ENCODE measurements around the gene IFRD2. TPM values are rescaled to one million over a fixed set of nuclear protein-coding genes. Genes with fewer than 3 reads are reported as not detected.
A peak's percentile ranks its signal among the peaks of the same experiment; 100 is the strongest.
"Not testable (repeated sequence)": the region's sequence is repeated elsewhere in the genome, so short reads cannot be mapped to it uniquely, and the experiment has no call there.

The IFRD2 gene
- polyA plus RNA-seq, 3 donors, result 38.6 to 50.0 (median 46.7) TPM

DNA sequence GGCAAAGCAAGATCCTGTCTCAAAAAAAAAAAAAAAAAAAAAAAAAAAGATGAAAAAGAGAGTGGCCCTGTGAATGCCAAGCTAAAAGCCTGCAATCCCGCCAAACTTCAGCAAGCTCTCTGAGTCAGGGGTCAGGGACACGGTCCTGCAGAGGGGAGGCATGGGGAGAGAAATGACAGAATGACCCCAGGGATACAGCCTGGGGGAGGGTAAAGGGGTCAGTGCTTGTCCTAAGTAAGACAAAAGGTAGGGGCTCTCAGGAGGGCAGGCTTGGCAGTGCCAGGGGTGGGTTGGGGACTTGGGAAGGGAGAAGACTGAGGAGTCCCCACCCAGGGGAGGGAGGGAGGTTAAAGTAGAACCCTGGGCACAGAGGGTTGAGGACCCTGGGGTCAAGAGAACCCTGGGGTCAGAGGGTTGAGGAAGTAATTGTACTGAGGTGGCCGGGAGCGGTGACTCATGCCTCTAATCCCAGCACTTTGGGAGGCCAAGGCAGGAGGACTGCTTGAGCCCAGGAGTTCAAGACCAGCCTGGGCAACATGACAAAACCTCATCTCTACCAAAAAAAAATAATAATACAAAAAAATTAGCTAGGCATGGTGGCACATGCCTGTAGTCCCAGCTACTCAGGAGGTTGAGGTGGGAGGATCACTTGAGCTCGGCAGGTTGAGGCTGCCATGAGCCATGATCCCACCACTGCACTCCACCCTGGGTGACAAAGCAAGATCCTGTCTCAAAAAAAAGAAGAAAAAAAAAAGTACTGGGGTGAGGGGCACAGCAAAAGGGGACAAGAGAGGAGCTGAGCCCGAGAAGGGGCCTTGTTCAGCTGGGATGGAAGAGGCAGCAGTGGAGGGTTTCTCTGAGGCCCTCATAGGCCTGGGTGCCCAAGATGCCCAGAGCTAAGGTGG, 28.5 kb downstream of the IFRD2 start:
- DNase-seq (ENCODE audit: extremely low read depth in 1 of 11, low read depth in 9 of 11, low spot score in 4 of 11), result no peak

DNA sequence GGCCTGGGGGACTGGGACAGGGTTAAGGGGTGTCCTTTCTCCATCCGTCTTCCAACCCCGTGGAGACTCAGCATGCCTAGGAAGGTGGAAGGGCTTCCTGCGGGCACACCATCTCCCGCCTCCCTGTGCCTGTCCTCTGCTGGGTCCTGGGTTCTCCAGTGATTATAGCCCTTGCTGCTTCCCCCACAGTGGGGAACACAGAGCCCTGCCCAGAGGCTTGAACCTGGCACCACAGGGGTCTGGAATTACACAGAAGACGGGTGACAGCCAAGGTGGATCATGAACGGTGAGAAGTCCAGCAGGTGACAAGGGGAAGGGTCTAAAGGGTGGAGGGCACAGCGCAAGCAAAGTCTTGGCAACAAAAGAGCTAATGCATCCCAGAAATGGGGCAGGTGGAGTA, 29.5 kb downstream of the IFRD2 start:
- no peak for DNase-seq (ENCODE audit: extremely low read depth in 1 of 11, low read depth in 9 of 11, low spot score in 4 of 11)

DNA sequence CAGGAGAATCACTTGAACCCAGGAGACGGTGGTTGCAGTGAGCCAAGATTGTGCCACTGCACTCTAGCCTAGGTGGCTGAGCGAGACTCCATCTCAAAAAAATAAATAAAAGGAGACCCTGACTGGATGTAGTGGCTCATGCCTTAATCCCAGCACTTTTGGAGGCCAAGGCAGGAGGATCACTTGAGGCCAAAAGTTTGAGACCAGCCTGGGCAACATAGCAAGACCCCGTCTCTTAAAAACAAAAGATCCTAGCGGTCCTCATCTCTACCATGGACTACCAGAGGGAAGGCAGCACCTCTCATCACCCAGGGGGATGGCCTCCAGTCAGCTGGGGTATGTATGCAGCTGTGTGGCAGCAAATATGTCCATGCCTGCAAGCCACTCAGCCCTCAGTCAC, 30.0 kb downstream of the IFRD2 start:
- DNase-seq (ENCODE audit: extremely low read depth in 1 of 11, low read depth in 9 of 11, low spot score in 4 of 11), result not testable (repeated sequence)

DNA sequence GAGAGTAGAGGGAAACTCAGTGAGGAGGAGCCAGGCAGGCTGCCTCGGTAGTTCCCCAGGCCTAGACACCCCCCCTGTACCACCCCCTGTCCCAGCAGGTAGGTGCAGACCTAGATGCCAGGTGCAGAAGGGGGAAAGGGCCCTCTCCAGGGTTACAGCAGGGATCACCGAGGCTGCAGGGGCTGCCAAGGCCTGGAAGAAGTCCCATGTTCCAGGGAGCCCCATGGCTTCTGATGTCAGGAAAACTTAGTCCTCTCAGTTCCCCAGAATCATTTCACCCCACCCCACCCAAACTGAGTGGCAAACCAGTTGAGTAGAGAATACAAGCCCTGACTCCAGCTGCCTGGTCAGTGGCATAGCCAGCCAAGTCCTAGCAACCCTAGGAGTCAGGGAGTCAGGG, 30.7 kb downstream of the IFRD2 start:
- no peak for DNase-seq (ENCODE audit: extremely low read depth in 1 of 11, low read depth in 9 of 11, low spot score in 4 of 11)

DNA sequence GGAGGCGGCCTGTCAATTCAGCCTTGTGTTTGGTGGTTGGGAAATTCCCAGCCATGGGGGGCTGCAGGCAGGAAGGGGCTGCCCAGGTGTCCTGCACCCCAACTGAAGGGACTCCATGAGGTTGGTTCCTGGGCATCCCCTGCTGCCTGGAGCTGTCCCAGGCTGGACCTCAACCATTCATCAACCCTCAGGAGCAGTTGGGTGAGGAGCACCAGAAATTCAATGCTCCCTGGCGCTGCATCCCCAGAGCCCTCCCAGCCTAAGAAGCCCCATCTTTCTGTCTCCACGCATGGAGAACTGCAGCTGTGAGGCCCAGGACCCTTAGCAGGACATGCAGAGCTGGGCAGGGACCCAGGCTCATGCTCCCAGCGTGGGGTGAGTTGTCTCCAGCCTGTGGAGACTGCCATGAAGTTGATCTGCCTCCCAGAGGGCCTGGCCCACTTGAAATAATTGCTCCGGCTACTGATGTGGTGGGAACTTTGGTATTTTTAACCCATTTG, 31.2 kb downstream of the IFRD2 start:
- no peak for DNase-seq (ENCODE audit: extremely low read depth in 1 of 11, low read depth in 9 of 11, low spot score in 4 of 11)

DNA sequence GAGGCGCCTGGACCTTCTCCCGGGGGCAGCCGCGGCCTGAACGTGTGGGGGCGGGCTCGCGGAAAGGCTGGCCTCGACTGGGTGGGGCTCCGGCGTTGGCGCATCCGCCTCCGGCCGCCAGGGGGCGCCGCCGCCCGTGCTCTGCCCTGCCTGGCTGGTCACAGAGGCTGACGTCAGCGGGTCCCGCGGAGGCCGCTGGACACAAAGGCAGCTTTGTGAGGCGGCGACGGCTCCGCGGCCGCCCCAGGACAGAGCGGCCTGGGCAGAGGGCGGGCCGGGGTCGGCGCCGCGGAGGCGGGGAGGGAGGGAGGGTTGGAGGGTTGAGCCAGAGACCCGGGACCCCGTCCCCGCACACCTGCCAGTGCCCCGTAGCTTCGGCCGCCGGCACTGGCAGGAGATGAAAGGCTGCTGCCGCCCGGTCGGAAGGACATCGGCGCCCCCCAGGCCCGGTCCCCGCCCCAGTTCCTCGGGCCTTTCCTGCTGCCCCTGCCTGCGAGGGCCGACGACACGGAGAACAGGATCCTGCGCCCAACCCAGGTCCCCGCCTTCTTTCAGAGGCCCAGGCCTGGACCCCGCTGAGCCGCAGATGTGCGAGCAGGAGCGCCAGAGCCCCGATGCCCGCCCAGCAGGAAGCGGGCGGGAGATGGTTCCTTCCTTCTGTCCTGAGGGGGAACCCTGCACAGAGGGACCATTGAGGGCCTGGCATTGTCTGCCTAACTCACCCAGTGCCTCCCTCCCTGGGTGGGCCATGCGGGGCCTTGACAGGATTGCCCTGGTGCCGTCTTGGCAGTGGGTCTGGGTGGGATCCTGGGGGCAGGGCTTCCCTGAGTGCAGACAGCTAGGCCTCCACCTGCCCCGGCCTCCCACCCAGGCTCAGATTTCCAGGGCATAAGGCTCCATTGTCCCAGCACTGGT, 31.9 kb downstream of the IFRD2 start:
- peak in 10 of 11 donors; percentile 79 to 94 (median 92) for DNase-seq (ENCODE audit: extremely low read depth in 1 of 11, low read depth in 9 of 11, low spot score in 4 of 11)

DNA sequence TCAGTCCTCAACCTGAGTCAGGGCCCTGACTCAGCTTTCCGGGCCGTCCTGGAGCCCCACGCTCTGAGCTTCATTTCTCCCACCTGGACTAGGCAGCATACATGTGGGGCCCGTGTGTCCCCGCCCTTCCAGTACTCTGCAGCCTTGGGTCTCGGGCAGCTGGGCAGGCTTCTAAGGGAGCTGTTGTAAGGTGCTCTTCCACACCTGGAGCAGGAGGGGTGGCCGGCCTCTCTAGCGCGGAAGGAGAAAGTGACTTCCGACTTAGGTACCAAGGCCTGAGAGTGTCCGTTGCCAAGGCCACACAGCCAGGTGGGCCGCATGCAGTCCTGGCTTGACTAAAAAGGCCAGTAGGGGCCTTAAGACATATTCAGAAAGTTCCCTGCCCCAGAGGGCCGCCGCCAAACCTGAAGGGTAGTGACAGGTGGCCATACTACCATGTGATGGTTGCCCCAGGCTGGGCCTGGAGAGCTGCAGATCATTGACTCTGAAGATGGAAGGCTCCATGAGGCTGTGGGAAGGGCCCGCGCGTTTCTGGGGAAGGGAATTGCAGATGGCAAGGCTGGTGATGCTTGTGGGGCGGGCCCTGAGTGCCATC, 32.7 kb downstream of the IFRD2 start:
- no peak for DNase-seq (ENCODE audit: extremely low read depth in 1 of 11, low read depth in 9 of 11, low spot score in 4 of 11)

DNA sequence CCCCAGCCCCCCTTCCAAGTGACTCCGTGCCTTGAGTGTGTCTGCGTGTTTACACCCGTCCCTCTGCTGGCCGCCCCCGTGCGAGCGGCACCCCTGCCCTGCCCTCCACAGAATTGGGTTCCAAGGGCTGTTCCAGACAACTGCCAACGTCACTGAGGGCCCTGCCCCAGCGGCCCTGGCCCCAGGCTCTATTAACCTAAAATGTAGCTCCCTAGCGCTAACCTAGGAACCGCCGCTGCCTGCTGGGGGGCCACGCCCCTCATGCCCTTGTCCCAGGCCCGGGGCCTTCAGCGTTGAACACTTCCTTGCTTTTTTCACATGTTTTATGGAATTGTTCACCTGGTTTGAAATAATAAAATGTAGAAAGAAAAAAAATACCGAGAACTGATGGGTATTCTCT, 33.2 kb downstream of the IFRD2 start:
- no peak for DNase-seq (ENCODE audit: extremely low read depth in 1 of 11, low read depth in 9 of 11, low spot score in 4 of 11)

DNA sequence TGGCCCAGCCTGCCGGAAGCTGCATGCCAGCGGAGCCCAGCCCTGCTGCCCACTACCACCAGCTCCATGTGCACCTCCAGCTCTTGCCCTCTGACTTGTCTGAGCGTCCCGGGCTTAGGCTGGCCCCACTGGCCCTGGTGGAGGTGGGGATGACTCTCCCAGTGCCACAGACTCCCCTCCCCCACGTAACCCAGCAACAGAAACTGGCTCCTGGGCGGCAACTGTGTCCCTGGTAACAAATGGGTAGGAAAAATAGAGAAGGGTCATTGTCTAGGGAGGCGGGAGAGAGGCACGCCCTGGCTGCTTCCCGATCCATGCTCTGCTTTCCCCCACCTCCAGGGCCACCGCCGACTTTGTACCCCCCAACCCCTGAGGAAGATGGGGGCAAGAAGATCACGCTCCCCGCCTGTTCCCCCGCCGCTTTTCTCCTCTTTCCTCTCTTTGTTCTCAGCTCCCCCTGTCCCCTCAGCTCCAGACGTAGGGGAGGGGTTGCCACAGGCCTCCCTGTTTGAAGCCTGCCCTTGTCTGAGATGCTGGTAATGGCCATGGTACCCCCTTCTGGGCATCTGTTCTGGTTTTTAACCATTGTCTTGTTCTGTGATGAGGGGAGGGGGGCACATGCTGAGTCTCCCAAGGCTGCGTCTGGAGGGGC, 34.1 kb downstream of the IFRD2 start:
- no peak for DNase-seq (ENCODE audit: extremely low read depth in 1 of 11, low read depth in 9 of 11, low spot score in 4 of 11)

DNA sequence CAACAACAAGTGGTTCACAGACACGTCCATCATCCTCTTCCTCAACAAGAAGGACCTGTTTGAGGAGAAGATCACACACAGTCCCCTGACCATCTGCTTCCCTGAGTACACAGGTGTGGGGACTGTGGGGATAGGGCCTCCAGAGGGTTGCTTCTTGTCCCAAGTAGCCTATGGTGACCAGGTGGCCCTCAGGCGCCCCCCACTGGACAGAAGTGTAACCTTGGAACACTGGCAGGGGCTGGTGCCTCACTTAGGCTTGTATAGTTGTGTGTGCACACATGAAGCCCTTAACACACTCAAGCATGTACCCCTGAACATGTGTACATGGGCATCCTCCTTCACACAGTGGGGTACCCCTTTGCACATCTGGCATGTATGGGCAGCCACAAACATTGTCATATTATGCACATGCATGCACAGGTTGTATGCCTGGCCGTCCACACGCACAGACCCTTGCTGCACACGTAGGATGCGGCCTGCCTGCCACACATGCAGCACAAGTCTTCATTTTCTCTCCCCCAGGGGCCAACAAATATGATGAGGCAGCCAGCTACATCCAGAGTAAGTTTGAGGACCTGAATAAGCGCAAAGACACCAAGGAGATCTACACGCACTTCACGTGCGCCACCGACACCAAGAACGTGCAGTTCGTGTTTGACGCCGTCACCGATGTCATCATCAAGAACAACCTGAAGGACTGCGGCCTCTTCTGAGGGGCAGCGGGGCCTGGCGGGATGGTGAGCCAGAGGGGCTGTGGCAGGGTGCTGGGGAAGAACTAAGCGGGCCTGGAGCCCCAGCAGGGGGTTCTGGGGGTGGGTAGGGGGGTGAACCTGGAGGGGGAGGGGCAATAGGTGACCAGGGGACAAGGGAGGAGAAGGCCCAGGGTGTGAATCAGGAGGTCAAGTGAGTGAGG, 35.0 kb downstream of the IFRD2 start:
- no peak for DNase-seq (ENCODE audit: extremely low read depth in 1 of 11, low read depth in 9 of 11, low spot score in 4 of 11)

DNA sequence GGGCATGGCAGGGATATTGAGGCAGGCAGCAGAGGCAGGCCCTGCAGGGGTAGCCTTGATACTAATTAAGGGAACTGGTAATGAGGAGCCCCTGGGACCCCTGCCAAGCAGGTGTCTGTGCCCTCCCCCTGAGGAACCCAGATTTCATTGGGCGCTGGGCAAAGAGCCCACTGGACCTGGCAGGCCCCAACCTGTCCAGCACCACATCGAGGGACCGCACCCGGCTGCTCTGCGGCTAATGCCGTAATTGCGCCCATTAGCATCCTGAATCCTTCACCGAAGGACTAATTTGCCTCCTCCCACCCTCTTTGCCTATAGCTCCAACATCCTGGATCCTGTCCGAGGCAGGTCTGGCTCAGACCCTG, 37.0 kb downstream of the IFRD2 start:
- no peak for DNase-seq (ENCODE audit: extremely low read depth in 1 of 11, low read depth in 9 of 11, low spot score in 4 of 11)

DNA sequence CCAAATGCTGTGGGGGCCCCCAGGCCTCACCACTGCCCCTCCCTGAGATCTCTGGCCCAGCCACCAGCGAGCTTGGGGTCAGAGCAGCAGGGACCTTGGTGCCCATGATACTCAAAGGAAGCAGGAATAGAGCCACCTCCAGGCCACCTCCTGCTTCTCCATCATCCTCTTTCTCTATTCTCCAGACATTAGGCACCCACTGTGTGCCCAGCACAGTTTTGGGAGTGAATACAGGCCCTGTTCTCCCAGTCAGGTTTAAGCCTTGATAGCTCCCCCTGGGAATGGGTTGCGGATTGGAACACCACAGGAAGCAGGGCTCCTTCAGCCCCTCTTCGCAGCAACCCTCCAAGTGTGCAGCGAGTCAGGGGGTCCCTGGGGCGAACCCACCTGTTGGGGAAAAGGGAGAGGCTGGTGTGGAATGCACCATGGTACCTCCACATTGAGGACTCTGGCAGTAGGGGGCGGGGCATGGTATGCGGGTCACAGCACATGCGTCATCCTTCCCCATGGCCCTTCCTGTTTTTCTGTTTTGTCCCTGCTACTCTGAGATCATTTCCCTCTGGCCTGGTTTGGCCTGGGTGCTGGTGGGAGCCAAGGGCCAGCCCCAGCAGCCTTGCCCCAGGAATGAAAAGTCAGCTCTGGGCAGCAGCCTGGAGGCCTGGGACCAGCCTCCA, 37.5 kb downstream of the IFRD2 start:
- no peak for DNase-seq (ENCODE audit: extremely low read depth in 1 of 11, low read depth in 9 of 11, low spot score in 4 of 11)

DNA sequence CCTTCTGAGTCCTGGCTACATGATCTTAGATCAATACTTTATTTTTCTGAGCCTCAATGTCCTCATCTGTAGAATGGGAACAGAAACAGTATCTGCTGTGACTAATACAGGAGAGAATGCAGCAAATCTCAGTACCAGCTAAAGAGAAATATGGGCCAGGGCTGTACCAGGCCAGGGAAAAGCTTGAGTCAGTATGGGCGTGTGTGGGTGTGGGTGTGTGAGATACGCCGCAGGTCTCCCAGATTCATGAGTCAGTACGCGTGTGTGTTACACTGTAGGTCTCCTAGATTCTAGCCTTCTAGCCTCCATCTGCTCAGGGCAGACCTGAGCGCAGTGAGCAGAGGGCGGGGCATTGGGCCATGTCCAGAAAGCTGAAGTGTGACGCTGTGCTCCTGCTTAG, 41.0 kb downstream of the IFRD2 start:
- no peak for DNase-seq (ENCODE audit: extremely low read depth in 1 of 11, low read depth in 9 of 11, low spot score in 4 of 11)

DNA sequence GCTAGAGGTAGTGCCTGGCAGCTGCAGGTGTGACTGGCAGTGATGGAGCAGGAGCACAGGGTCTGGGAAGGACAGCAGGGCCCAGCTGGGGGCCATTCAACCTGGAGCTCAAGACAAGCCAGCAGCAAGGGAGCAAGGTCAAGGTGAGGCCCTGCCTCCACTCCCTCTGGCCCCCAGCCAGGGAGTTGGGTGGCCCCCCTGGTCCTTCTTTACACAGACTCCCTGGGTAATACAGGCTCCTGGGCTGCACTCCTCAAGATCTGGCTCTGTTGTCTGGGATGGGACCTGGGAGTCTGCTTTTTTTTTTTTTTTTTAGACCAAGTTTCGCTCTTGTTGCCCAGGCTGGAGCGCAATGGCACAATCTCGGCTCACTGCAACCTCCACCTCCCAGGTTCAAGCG, 41.7 kb downstream of the IFRD2 start:
- DNase-seq (ENCODE audit: extremely low read depth in 1 of 11, low read depth in 9 of 11, low spot score in 4 of 11), result no peak

DNA sequence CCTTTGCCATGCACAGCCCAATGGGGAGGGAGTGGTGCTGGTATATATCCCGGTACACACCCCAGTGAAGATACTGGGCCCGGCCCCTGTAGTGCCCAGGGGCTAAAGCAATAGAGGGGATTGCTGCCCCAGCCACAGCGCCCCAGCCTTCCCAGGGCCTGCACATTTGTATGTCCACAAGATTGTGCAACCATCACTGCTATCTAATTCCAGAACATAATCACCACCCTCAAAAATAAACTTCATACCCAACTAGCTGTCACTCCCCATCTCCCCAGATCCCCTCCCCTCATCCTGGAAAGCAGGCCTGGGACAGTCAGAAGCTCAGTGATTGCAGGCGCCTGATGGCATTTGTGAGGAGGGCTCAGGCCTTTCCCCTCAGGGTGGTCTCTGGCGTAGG, 42.8 kb downstream of the IFRD2 start:
- DNase-seq (ENCODE audit: extremely low read depth in 1 of 11, low read depth in 9 of 11, low spot score in 4 of 11), result no peak

DNA sequence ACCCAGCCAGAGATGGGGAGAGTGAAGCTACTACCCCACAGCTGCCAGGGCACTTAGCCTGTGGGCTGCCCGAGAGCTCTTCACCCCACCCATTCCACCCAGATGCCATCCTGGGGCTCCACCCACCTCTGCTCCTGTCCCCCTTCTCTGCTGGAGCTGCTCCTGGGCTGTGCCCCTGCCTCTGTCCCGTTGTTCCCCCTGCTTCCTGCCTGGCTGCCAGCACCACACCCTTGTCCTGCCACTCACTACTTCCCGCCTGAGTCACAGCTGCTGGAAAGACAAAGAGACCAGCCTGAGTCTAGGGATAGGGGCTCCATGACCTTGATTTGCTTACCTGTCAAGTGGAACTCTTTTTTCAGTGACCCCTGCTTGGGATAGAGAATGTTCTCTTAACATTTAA, 43.8 kb downstream of the IFRD2 start:
- no peak for DNase-seq (ENCODE audit: extremely low read depth in 1 of 11, low read depth in 9 of 11, low spot score in 4 of 11)

DNA sequence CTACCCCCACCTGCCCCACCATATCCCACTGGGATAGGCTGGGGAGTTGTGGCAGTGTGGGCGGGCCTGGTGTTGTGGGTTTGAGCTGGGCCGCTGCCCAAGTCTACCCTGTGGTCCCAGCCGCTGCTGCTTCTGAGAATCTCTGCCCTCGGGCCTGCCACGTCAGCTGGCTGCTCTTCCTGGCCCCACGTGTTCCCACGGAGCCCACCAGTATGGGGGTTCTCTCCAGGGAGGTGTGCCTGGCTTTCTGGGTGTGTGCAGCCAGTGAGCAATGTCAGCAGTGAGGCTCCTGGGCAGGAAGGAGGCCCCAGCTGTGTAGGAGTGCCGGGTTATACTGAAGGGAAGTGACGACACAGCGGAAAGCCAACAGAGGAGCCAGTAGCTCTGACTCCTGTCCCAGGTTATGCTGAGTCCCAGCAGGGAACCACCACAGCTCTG, 45.7 kb downstream of the IFRD2 start:
- DNase-seq (ENCODE audit: extremely low read depth in 1 of 11, low read depth in 9 of 11, low spot score in 4 of 11), result no peak

Measured in renal cortex interstitium (tissue), 11 donors.